HEK293 (cell line): ENCODE results near the gene C3orf49.

Experiments
- CTCF ChIA-PET: fragments of 350-600 bp; formaldehyde crosslinking; extraction: SDS; loops from one replicate; lab custom pipeline; 2021; ENCODE audit warnings: antibody characterized with exemption; lab: Yijun Ruan, JAX
- POLR2A ChIA-PET: fragments of 300-600 bp; formaldehyde crosslinking; extraction: SDS; loops from one replicate; lab custom pipeline; 2020; ENCODE audit warnings: antibody characterized with exemption, inconsistent platforms; lab: Yijun Ruan, JAX
- H3K27ac ChIP-seq: fragments of 200-500 bp; sonication (Bioruptor generic); 2 replicates; pipeline ENCODE4 v1.5.1; 2014; ENCODE audit warnings: low read depth, low read length, control low read depth, inconsistent platforms; ENCODE audit errors: extremely low read depth
- H3K36me3 ChIP-seq, 2 experiments: fragments of 200-500 bp in 1 of 2; sonication (Bioruptor generic) in 1 of 2; 1 replicate in 1 of 2; 2 replicates in 1 of 2; pipeline ENCODE4 v1.5.1; 2014 to 2017; ENCODE audit warnings: inconsistent platforms in 2 of 2, low read length in 2 of 2; ENCODE audit not compliant: control insufficient read depth in 2 of 2, insufficient read depth in 1 of 2
- H3K4me1 ChIP-seq: fragments of 200-500 bp; sonication (Bioruptor generic); 2 replicates; pipeline ENCODE4 v1.5.1; 2014; ENCODE audit warnings: mild to moderate bottlenecking, low read length, inconsistent platforms; ENCODE audit not compliant: control insufficient read depth, insufficient read depth
- H3K4me3 ChIP-seq: 2 replicates; pipeline ENCODE4 v1.5.1; 2011; ENCODE audit warnings: low read depth, mild to moderate bottlenecking, control low read depth, low read length, moderate library complexity
- H3K9me3 ChIP-seq: fragments of 200-500 bp; sonication (Bioruptor generic); 2 replicates; pipeline ENCODE4 v1.5.1; 2014; ENCODE audit warnings: low read depth, low read length, inconsistent platforms; ENCODE audit not compliant: control insufficient read depth, insufficient read depth
- KLF1 ChIP-seq: fragments of 450-650 bp; formaldehyde crosslinking; IDR thresholded peaks from 2 replicates; pipeline ENCODE4 v1.5.1; 2016; ENCODE audit warnings: missing biosample characterization, missing genetic modification characterization
- OSR2 ChIP-seq: fragments of 450-650 bp; formaldehyde crosslinking; IDR thresholded peaks from 2 replicates; pipeline ENCODE4 v1.5.1; 2016; ENCODE audit warnings: missing biosample characterization, missing genetic modification characterization
- SCRT1 ChIP-seq: fragments of 450-650 bp; formaldehyde crosslinking; IDR thresholded peaks from 2 replicates; pipeline ENCODE4 v1.5.1; 2016; ENCODE audit warnings: missing biosample characterization, missing genetic modification characterization, borderline replicate concordance
- SCRT2 ChIP-seq: fragments of 450-650 bp; formaldehyde crosslinking; IDR thresholded peaks from 2 replicates; pipeline ENCODE4 v1.5.1; 2016; ENCODE audit warnings: missing biosample characterization, missing genetic modification characterization
- SETDB1 ChIP-seq: IDR thresholded peaks from one replicate; pipeline ENCODE4 v1.6.1; 2017; ENCODE audit warnings: mild to moderate bottlenecking, low read length, moderate library complexity, mixed read lengths; ENCODE audit not compliant: insufficient read length
- ZNF138 ChIP-seq: fragments of 450-650 bp; formaldehyde crosslinking; IDR thresholded peaks from 2 replicates; pipeline ENCODE4 v1.5.1; 2016; ENCODE audit warnings: missing biosample characterization, missing genetic modification characterization, borderline replicate concordance
- ZNF146 ChIP-seq: fragments of 450-650 bp; formaldehyde crosslinking; IDR thresholded peaks from 2 replicates; pipeline ENCODE4 v1.5.1; 2016; ENCODE audit warnings: missing biosample characterization, missing genetic modification characterization
- ZNF23 ChIP-seq: fragments of 450-650 bp; formaldehyde crosslinking; IDR thresholded peaks from 2 replicates; pipeline ENCODE4 v1.5.1; 2016; ENCODE audit warnings: missing biosample characterization, missing genetic modification characterization, borderline replicate concordance
- ZNF335 ChIP-seq: fragments of 450-650 bp; formaldehyde crosslinking; conservative IDR thresholded peaks from 2 replicates; pipeline ENCODE4 v1.5.1; 2016; ENCODE audit warnings: missing biosample characterization, missing genetic modification characterization
- ZNF341 ChIP-seq: fragments of 450-650 bp; formaldehyde crosslinking; IDR thresholded peaks from 2 replicates; pipeline ENCODE4; 2016; ENCODE audit warnings: low read depth, missing biosample characterization, missing genetic modification characterization
- ZNF548 ChIP-seq: fragments of 450-650 bp; formaldehyde crosslinking; IDR thresholded peaks from 2 replicates; pipeline ENCODE4 v1.5.1; 2016; ENCODE audit warnings: missing biosample characterization, missing genetic modification characterization
- ZNF549 ChIP-seq: fragments of 450-650 bp; IDR thresholded peaks from 2 replicates; pipeline ENCODE4 v1.5.1; 2018; ENCODE audit warnings: missing biosample characterization, missing genetic modification characterization, mild to moderate bottlenecking, inconsistent platforms, moderate library complexity
- ZNF571 ChIP-seq: fragments of 450-650 bp; formaldehyde crosslinking; IDR thresholded peaks from 2 replicates; pipeline ENCODE4 v1.5.0; 2017; ENCODE audit warnings: missing biosample characterization, missing genetic modification characterization
- ZNF626 ChIP-seq: fragments of 450-650 bp; sonication (Bioruptor Pico); formaldehyde crosslinking; IDR thresholded peaks from 2 replicates; pipeline ENCODE4 v1.5.1; 2018; ENCODE audit warnings: missing biosample characterization, missing genetic modification characterization, inconsistent platforms
- ZNF660 ChIP-seq: fragments of 450-650 bp; IDR thresholded peaks from 2 replicates; pipeline ENCODE4 v1.5.1; 2018; ENCODE audit warnings: missing biosample characterization, mild to moderate bottlenecking, missing genetic modification characterization
- ZNF747 ChIP-seq: fragments of 450-650 bp; formaldehyde crosslinking; IDR thresholded peaks from 2 replicates; pipeline ENCODE4 v1.5.1; 2016; ENCODE audit warnings: missing biosample characterization, missing genetic modification characterization
- ZSCAN23 ChIP-seq: fragments of 450-650 bp; formaldehyde crosslinking; IDR thresholded peaks from 2 replicates; pipeline ENCODE4 v1.5.1; 2016; ENCODE audit warnings: missing biosample characterization, missing genetic modification characterization
- TF ChIP-seq, protein P1 (sequence below): fragments of 450-650 bp; formaldehyde crosslinking; IDR thresholded peaks from 2 replicates; pipeline ENCODE4 v1.5.1; 2016; ENCODE audit warnings: missing biosample characterization, missing genetic modification characterization, low read depth
- TF ChIP-seq, protein P2 (sequence below): fragments of 450-650 bp; formaldehyde crosslinking; IDR thresholded peaks from 2 replicates; pipeline ENCODE4 v1.5.1; 2017; ENCODE audit warnings: missing biosample characterization, missing genetic modification characterization
- TF ChIP-seq, protein P3 (sequence below): fragments of 450-650 bp; formaldehyde crosslinking; IDR thresholded peaks from 2 replicates; pipeline ENCODE4 v1.5.1; 2016; ENCODE audit warnings: missing biosample characterization, missing genetic modification characterization
- TF ChIP-seq, protein P4 (sequence below): fragments of 450-650 bp; formaldehyde crosslinking; IDR thresholded peaks from 2 replicates; pipeline ENCODE4 v1.5.1; 2017; ENCODE audit warnings: missing biosample characterization, missing genetic modification characterization
- TF ChIP-seq, protein P5 (sequence below): fragments of 450-650 bp; IDR thresholded peaks from 2 replicates; pipeline ENCODE4 v1.5.1; 2018; ENCODE audit warnings: missing biosample characterization, mild to moderate bottlenecking, missing genetic modification characterization

Gene C3orf49

DNA sequence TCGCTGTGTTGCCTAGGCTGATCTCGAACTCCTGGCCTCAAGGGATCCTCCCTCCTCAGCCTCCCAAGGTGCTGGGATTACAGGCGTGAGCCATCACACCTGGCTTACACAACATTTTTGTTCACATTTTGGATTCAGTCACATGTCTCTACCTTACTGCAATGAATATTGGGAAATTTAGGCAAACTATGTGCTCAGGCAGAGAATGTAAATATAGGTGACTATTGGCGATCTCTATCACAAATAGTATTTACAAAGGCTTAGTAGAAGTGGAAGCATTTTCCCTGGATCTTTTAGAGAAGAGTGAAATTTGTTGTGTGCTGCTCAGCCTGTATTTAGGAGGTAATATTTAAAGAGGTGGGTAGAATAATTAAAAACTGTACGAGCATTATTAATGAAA is 72.4 kb downstream of the C3orf49 start (continued):
- no peak for TF ChIP-seq ZNF138
- TF ChIP-seq ZNF23 (tag by site-specific recombination): no peak
- no peak for TF ChIP-seq ZNF146
- no peak for TF ChIP-seq KLF1 (tag by site-specific recombination)
- TF ChIP-seq ZNF747 (tag by site-specific recombination): no peak
- TF ChIP-seq, protein P1, sequence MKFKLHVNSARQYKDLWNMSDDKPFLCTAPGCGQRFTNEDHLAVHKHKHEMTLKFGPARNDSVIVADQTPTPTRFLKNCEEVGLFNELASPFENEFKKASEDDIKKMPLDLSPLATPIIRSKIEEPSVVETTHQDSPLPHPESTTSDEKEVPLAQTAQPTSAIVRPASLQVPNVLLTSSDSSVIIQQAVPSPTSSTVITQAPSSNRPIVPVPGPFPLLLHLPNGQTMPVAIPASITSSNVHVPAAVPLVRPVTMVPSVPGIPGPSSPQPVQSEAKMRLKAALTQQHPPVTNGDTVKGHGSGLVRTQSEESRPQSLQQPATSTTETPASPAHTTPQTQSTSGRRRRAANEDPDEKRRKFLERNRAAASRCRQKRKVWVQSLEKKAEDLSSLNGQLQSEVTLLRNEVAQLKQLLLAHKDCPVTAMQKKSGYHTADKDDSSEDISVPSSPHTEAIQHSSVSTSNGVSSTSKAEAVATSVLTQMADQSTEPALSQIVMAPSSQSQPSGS (tag by site-specific recombination): no peak
- TF ChIP-seq, protein P2, sequence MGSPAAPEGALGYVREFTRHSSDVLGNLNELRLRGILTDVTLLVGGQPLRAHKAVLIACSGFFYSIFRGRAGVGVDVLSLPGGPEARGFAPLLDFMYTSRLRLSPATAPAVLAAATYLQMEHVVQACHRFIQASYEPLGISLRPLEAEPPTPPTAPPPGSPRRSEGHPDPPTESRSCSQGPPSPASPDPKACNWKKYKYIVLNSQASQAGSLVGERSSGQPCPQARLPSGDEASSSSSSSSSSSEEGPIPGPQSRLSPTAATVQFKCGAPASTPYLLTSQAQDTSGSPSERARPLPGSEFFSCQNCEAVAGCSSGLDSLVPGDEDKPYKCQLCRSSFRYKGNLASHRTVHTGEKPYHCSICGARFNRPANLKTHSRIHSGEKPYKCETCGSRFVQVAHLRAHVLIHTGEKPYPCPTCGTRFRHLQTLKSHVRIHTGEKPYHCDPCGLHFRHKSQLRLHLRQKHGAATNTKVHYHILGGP (tag by site-specific recombination): no peak
- no peak for TF ChIP-seq ZSCAN23 (tag by site-specific recombination)
- TF ChIP-seq SETDB1: no peak
- TF ChIP-seq ZNF660 (tag by site-specific recombination): no peak
- TF ChIP-seq ZNF335: no peak
- no peak for TF ChIP-seq ZNF341 (tag by site-specific recombination)
- no peak for TF ChIP-seq ZNF571 (tag by site-specific recombination)

DNA sequence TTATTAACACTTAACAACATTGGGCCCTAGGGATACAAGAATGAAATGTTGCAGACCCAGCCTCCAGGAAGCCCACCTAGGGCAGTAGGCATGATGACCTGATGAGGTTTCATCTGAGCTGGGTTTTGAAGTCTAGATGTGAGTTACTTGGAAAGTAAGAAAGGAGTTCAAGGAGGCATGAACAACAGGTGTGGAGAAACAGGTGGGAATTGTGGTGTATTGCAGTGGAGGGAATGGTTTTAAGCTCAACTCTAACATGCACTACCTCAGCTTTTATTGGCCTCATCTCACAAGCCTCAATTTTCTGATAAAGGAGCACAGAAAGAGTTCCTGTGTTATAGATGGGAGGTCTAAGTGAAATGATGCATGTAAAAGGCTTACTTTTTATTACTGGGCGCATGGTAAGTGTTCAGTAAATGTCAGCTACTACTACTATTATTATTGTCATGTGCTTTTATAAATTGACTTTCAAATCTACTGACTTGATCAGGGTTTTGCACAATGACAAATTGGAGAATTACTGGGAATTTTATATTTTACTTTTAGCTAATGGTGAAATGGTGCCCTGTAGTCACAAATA is 73.8 kb downstream of the C3orf49 start:
- TF ChIP-seq ZNF549 (tag by site-specific recombination) (no peak), SCRT1 (tag by site-specific recombination) (peak; percentile 96), ZNF548 (no peak), OSR2 (tag by site-specific recombination) (peak; percentile 79), ZNF626 (tag by site-specific recombination) (no peak), SCRT2 (peak; percentile 97)
- TF ChIP-seq, protein P3, sequence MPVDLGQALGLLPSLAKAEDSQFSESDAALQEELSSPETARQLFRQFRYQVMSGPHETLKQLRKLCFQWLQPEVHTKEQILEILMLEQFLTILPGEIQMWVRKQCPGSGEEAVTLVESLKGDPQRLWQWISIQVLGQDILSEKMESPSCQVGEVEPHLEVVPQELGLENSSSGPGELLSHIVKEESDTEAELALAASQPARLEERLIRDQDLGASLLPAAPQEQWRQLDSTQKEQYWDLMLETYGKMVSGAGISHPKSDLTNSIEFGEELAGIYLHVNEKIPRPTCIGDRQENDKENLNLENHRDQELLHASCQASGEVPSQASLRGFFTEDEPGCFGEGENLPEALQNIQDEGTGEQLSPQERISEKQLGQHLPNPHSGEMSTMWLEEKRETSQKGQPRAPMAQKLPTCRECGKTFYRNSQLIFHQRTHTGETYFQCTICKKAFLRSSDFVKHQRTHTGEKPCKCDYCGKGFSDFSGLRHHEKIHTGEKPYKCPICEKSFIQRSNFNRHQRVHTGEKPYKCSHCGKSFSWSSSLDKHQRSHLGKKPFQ (tag by site-specific recombination): peak; percentile 68; the same call in 1 of the 2 replicates
- TF ChIP-seq, protein P4, sequence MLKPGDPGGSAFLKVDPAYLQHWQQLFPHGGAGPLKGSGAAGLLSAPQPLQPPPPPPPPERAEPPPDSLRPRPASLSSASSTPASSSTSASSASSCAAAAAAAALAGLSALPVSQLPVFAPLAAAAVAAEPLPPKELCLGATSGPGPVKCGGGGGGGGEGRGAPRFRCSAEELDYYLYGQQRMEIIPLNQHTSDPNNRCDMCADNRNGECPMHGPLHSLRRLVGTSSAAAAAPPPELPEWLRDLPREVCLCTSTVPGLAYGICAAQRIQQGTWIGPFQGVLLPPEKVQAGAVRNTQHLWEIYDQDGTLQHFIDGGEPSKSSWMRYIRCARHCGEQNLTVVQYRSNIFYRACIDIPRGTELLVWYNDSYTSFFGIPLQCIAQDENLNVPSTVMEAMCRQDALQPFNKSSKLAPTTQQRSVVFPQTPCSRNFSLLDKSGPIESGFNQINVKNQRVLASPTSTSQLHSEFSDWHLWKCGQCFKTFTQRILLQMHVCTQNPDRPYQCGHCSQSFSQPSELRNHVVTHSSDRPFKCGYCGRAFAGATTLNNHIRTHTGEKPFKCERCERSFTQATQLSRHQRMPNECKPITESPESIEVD (tag by site-specific recombination): peak; percentile 39; the same call in 1 of the 2 replicates
- TF ChIP-seq, protein P5, sequence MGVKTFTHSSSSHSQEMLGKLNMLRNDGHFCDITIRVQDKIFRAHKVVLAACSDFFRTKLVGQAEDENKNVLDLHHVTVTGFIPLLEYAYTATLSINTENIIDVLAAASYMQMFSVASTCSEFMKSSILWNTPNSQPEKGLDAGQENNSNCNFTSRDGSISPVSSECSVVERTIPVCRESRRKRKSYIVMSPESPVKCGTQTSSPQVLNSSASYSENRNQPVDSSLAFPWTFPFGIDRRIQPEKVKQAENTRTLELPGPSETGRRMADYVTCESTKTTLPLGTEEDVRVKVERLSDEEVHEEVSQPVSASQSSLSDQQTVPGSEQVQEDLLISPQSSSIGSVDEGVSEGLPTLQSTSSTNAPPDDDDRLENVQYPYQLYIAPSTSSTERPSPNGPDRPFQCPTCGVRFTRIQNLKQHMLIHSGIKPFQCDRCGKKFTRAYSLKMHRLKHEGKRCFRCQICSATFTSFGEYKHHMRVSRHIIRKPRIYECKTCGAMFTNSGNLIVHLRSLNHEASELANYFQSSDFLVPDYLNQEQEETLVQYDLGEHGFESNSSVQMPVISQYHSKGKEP (tag by site-specific recombination): peak; percentile 70; the same call in 1 of the 2 replicates
- CTCF ChIA-PET: interaction anchor here (0.8 kb wide), 1 partner anchor 544 kb away, joined by 3 read pairs; no protein-coding TSS in a partner anchor
- Histone ChIP-seq H3K4me1 (no peaks in the 10 kb centered on the region; the same call in none of the 2 replicates), H3K27ac (no peak overlapping the region), H3K9me3 (no peaks in the 10 kb centered on the region), H3K36me3 (no peaks in the 10 kb centered on the region; a peak in 1 of 3 replicates), H3K4me3 (no peak overlapping the region)
- POLR2A ChIA-PET: no interaction called here
